Tibial nerve (tissue), 3 donors: ENCODE results near the gene LIN7C.

Experiments used
- POLR2A ChIP-seq, 2 donors: fragments of 450-650 bp; IDR thresholded peaks; one replicate each; pipeline ENCODE4 v1.6.1; 2017; ENCODE audit warnings: antibody characterized with exemption in 2 of 2, mild to moderate bottlenecking in 2 of 2, moderate library complexity in 2 of 2
- TF ChIP-seq, protein P1 (sequence below), 5 experiments: fragments of 200-600 bp in 3 of 5; fragments of 450-650 bp in 2 of 5; sonication (generic) in 3 of 5; IDR thresholded peaks; one replicate each; pipeline ENCODE4 v1.5.1; 2016 to 2019; ENCODE audit warnings: antibody characterized with exemption in 5 of 5, mild to moderate bottlenecking in 3 of 5, moderate library complexity in 2 of 5

DNA sequence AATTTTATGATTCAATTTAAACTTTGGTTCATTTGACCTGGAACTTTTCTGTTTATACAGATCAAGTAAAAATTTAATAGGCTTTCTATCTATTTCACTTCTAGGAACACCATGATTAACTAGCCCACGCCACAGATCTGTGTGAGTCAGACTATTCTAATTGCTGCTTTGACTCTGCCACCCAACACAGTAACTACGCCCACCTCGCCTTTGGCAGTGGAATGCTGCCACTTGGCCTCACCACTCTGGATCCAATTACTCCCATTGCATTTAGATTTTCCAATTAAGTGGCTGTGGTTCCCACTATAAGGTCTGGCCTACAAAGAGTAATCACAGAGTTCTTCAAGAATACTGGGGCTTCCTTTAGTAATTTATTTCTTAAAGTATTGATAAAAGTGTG lies 46.6 kb upstream of the LIN7C start:
- TF ChIP-seq, protein P1, sequence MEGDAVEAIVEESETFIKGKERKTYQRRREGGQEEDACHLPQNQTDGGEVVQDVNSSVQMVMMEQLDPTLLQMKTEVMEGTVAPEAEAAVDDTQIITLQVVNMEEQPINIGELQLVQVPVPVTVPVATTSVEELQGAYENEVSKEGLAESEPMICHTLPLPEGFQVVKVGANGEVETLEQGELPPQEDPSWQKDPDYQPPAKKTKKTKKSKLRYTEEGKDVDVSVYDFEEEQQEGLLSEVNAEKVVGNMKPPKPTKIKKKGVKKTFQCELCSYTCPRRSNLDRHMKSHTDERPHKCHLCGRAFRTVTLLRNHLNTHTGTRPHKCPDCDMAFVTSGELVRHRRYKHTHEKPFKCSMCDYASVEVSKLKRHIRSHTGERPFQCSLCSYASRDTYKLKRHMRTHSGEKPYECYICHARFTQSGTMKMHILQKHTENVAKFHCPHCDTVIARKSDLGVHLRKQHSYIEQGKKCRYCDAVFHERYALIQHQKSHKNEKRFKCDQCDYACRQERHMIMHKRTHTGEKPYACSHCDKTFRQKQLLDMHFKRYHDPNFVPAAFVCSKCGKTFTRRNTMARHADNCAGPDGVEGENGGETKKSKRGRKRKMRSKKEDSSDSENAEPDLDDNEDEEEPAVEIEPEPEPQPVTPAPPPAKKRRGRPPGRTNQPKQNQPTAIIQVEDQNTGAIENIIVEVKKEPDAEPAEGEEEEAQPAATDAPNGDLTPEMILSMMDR (IDR thresholded peaks at IDR 0.05) = no peak
- TF ChIP-seq POLR2A (IDR thresholded peaks at IDR 0.05) = no peak
